Measurements from ENCODE around the gene DNAAF1. TPM values are rescaled to one million over a fixed set of nuclear protein-coding genes. Genes with fewer than 3 reads are reported as not detected.

DNAAF1 gene
- total and polyA plus RNA-seq, 2 donors (not counting 3 experiments of a cell fraction or from before 2014, with no cell fraction given), result 0.01 TPM; not detected in 1

DNA sequence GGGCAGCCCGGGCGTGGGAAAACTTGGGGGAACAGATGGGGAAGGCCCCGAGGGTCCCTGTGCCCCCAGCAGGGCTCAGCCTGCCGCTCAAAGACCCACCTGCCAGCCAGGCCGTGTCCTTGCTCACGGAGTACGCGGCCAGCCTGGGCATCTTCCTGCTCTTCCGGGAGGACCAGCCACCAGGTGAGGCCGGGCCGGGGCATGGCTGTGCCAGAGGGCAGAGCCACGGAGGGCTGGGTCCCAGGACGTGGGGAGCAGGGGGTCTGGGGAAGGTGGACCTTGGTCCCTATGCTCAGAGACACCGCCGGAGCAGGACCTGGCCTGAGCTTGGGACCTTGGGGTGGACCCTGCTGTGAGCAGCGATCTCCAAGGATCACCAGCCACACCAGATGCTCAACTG, 46.4 kb downstream of the DNAAF1 start:
- TF ChIP-seq FOS (IDR thresholded peaks at IDR 0.05; ENCODE audit: borderline replicate concordance, insufficient read depth, low read length) (no peak), EZH2 (IDR thresholded peaks at IDR 0.05; ENCODE audit: borderline replicate concordance, low read depth, low read length, severe bottlenecking) (no peak), POLR2AphosphoS5 (IDR thresholded peaks at IDR 0.05; ENCODE audit: insufficient read depth, low read depth, low read length) (no peak), POLR2A (IDR thresholded peaks at IDR 0.05; ENCODE audit: low read depth, low read length) (no peak), JUN (IDR thresholded peaks at IDR 0.05; ENCODE audit: borderline replicate concordance, insufficient read depth, insufficient read length, low read depth) (no peak), MYC (IDR thresholded peaks at IDR 0.05; ENCODE audit: low read depth, low read length) (no peak), GATA2 (IDR thresholded peaks at IDR 0.05; ENCODE audit: insufficient read depth, insufficient read length, low read depth, low read length) (no peak)
- TF ChIP-seq, protein P1, sequence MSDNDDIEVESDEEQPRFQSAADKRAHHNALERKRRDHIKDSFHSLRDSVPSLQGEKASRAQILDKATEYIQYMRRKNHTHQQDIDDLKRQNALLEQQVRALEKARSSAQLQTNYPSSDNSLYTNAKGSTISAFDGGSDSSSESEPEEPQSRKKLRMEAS (IDR thresholded peaks at IDR 0.05; ENCODE audit: insufficient read depth, insufficient read length), result no peak
- TF ChIP-seq, protein P2, sequence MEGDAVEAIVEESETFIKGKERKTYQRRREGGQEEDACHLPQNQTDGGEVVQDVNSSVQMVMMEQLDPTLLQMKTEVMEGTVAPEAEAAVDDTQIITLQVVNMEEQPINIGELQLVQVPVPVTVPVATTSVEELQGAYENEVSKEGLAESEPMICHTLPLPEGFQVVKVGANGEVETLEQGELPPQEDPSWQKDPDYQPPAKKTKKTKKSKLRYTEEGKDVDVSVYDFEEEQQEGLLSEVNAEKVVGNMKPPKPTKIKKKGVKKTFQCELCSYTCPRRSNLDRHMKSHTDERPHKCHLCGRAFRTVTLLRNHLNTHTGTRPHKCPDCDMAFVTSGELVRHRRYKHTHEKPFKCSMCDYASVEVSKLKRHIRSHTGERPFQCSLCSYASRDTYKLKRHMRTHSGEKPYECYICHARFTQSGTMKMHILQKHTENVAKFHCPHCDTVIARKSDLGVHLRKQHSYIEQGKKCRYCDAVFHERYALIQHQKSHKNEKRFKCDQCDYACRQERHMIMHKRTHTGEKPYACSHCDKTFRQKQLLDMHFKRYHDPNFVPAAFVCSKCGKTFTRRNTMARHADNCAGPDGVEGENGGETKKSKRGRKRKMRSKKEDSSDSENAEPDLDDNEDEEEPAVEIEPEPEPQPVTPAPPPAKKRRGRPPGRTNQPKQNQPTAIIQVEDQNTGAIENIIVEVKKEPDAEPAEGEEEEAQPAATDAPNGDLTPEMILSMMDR (IDR thresholded peaks at IDR 0.05; ENCODE audit: extremely low read depth in 1 of 2, insufficient read depth in 1 of 2, low read depth in 1 of 2, low read length in 2 of 2), result no peak
- peaks cover 3% of the 10 kb centered on the region for H3K79me2 ChIP-seq (ENCODE audit: control insufficient read depth, insufficient read depth, low read length)
- no peak overlapping the region for H3K4me2 ChIP-seq (ENCODE audit: insufficient read depth, low read length)
- intact Hi-C loops (cut with micrococcal nuclease), result no loop called here
- H4K20me1 ChIP-seq (replicated peaks; ENCODE audit: control insufficient read depth, extremely low read depth, insufficient read depth, low read length), result no peaks in the 10 kb centered on the region
- ChIA-PET CTCF (interaction anchor here (1.2 kb wide), 1 partner anchor 116 kb away, joined by 3 read pairs; no protein-coding TSS in a partner anchor), POLR2A (no interaction called here)
- no peak overlapping the region for H2AFZ ChIP-seq (ENCODE audit: low read depth, low read length)
- H3K9me3 ChIP-seq (replicated peaks; ENCODE audit: control insufficient read depth, insufficient read depth, low read length), result no peaks in the 10 kb centered on the region
- H3K4me1 ChIP-seq (ENCODE audit: control insufficient read depth, extremely low read depth, insufficient read depth, low read length), result no peaks in the 10 kb centered on the region
- H3K27ac ChIP-seq (ENCODE audit: insufficient read depth, low read depth, low read length), result no peak overlapping the region
- no TSS peak for BruUV-seq (replicated peaks)
- H3K36me3 ChIP-seq (ENCODE audit: control insufficient read depth in 2 of 2, extremely low read depth in 1 of 2, insufficient read depth in 2 of 2, low read length in 2 of 2), result no peaks in the 10 kb centered on the region
- no peaks in the 10 kb centered on the region for H3K27me3 ChIP-seq (ENCODE audit: control insufficient read depth in 2 of 2, insufficient read depth in 2 of 2, low read length in 2 of 2)
- H3K9ac ChIP-seq (replicated peaks; ENCODE audit: extremely low read depth, insufficient read depth, low read length), result no peak overlapping the region
- no peak overlapping the region for H3K4me3 ChIP-seq (replicated peaks in 1 of 3; ENCODE audit: insufficient read depth in 1 of 3, low read depth in 1 of 3, low read length in 3 of 3)
- no peak for FAIRE-seq
- DNase-seq (ENCODE audit: low read depth, low spot score), result no peak
- dilution Hi-C loops (cut with MboI; ENCODE audit: extremely low pct_ligation_motif_present, low sequenced_read_pairs), result no loop called here
- no peaks in the 10 kb centered on the region for H3K9me1 ChIP-seq (replicated peaks; ENCODE audit: control insufficient read depth, extremely low read depth, insufficient read depth, low read length)
